Coronary artery (tissue), 2 donors: ENCODE measurements around the gene KCND3.

ENCODE experiments used
- DNase-seq: peaks from one replicate; pipeline ENCODE4 v3.0.0-alpha.2; 2017; ENCODE audit warnings: low spot score
- H3K27ac ChIP-seq, 2 donors: fragments of 200-600 bp; sonication (generic); one replicate each; pipeline ENCODE4 v1.5.1; 2016 to 2019
- H3K4me3 ChIP-seq: fragments of 200-600 bp; sonication (generic); 2 replicates; pipeline ENCODE4 v1.5.1; 2016; ENCODE audit warnings: mild to moderate bottlenecking, moderate library complexity
- TF ChIP-seq, protein P1 (sequence below): fragments of 200-600 bp; sonication (generic); IDR thresholded peaks from one replicate; pipeline ENCODE4 v1.5.1; 2019; ENCODE audit warnings: antibody characterized with exemption

Gene KCND3

DNA sequence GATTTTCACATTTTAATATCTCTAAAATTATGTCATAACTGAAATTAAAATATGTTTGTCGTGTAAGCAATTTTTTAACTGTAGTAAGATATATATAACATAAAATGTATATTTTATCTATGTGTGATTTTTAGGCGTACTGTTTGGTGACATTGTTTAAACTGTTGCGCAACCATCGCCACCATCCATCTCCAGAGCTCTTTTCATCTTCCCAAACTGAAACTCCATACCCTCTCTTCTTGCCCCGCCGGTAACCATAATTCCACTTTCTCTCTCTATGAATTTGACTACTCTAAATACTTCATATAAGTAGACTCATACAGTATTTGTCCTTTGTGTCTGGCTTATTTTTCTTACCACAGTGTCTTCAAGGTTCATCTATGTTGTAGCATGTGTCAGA lies 167.3 kb downstream of the KCND3 start:
- H3K27ac ChIP-seq = no peak overlapping the region
- TF ChIP-seq, protein P1, sequence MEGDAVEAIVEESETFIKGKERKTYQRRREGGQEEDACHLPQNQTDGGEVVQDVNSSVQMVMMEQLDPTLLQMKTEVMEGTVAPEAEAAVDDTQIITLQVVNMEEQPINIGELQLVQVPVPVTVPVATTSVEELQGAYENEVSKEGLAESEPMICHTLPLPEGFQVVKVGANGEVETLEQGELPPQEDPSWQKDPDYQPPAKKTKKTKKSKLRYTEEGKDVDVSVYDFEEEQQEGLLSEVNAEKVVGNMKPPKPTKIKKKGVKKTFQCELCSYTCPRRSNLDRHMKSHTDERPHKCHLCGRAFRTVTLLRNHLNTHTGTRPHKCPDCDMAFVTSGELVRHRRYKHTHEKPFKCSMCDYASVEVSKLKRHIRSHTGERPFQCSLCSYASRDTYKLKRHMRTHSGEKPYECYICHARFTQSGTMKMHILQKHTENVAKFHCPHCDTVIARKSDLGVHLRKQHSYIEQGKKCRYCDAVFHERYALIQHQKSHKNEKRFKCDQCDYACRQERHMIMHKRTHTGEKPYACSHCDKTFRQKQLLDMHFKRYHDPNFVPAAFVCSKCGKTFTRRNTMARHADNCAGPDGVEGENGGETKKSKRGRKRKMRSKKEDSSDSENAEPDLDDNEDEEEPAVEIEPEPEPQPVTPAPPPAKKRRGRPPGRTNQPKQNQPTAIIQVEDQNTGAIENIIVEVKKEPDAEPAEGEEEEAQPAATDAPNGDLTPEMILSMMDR = no peak
- H3K4me3 ChIP-seq = no peak overlapping the region
- no peak for DNase-seq

DNA sequence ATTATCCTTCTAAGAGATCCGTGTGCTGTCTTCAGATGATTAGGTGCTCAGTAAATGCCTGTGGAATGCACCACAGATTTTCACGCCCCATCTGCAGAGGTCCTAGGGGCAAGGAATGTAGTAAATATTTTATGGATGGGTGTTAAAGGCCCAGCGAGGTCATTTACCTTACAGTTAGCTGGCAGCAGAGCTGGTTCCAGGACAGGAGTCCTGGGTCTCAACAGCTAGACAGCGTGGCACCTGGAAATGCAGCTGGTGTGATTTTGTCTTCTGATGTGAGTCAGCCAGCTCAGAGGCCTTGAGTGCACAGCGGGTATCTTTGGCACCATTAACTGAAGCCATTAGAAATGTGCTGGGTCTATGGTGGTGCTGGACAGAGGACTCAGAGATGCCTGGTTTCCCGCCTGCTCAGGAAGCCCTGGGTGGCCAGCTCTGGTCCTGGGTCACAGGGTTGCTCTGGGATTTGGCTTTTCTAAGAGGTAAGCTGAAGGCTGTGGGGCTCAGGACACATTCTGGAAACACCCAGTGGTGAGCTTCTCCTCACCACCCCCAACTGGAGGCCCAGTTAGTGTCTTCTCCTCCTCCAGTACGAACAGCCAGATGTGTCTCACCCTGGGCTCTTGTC lies 168.2 kb downstream of the KCND3 start:
- H3K4me3 ChIP-seq = no peak overlapping the region
- no peak for DNase-seq
- no peak overlapping the region for H3K27ac ChIP-seq
- TF ChIP-seq, protein P1 = no peak

DNA sequence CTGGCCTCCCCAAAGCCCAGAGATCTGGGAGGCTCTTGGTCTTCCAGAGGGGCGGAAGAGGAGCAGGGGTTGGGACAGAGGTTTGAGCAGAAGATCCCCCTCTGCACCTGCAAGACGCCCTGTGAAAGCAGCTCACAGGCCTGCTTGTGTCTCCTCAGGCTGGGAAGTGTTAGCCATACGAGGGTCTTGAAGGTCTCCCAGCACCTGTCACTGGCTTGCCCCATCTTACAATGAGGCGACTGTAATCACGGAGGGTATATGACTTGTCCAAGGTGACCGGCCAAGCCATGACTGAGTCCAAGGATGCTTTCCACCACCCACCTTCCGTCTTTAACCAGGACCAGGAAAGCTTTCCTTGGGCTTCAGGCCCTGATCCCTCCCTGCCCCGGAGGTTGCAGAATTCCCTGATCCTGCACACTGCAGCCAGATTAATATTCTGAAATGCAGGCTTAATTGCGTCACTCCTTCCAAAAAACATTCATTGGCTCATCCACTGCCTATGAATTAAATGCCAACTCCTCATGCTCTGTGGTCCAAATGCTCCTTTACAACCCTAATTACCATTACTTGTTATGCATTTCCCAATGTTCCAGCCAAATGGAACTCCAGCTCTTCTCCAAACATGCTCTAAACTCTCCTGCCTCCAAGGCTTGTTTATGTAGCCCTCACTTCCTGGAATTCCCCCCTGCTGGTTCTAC lies 169.8 kb downstream of the KCND3 start:
- Histone ChIP-seq H3K4me3 (no peak overlapping the region), H3K27ac (no peak overlapping the region)
- TF ChIP-seq, protein P1 = no peak
- DNase-seq = no peak

DNA sequence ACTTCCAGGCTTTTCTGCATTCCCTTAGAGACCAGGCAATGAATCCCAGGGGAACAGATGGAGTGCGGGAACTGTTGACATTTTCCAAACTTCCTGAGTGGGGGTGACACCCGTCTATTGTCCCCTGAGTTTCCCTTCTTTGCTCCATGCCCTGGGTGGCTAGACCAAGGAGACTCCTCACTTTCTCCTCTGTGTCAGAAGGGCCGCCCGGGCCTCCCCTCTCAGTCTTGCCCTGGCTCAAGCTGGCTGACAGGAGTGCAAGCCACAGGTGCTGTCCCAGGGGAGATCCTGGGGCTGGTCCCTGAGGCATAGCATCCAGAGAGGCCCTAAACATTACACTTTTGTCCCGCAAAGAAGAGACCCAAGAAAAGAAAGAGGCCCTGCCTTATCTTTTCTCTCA lies 170.9 kb downstream of the KCND3 start:
- TF ChIP-seq, protein P1 = no peak
- no peak overlapping the region for H3K4me3 ChIP-seq
- H3K27ac ChIP-seq = no peak overlapping the region
- no peak for DNase-seq

DNA sequence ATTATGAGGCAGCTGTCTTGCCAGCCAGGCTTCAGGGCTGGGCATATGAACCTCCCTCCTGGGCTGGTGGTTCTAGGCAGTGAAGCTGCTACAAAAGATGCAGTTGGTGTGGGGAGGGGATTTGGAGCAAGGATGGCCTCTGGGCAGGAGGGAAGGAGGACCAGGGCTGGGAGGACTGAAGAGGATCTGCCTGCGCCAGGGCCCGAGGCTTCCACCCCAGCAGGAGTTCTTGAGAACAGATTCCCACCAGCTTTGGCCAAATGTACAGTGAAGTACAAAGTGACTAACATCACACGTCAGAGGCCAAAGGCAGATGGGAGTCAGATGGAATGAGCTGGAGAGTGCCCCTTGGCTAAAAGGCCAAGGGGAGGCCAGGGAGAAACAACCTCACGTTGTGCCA lies 171.4 kb downstream of the KCND3 start:
- Histone ChIP-seq H3K27ac (no peak overlapping the region), H3K4me3 (no peak overlapping the region)
- TF ChIP-seq, protein P1 = no peak
- DNase-seq = no peak

DNA sequence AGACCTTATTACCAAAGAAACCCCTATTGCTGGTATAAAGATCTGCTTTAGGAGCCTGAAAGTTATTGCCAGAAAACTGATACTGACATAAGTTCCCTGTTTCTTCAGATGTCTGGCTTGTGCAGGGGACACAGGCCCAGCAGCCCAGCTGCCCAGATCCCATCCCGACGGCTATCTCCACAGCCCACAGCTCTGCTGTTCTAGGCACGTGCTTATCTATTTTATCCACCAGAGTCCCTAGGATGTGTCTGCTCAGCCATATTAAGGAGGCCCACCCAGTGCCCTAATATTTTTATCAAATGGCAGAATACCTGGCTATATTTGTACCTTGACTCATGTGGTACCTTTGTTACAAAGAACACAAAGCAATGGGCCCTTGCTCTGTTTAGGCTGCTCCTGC lies 174.8 kb downstream of the KCND3 start:
- Histone ChIP-seq H3K27ac (no peak overlapping the region), H3K4me3 (no peak overlapping the region)
- DNase-seq = no peak
- TF ChIP-seq, protein P1 = no peak

DNA sequence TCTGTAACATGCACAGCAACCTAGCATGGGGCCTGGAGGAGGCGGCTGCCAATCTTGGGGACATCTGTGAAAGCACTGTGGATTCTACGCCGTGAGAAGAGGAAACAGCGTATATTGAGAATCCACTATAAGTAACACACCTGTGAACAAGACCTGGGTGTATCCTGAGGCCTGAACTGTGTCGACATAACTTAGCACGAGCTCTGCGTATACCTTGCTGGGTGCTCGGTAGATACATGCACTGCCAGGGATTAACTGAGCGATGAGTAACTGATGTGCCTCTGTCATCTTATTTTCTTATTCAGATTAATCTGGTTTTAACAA lies 175.2 kb downstream of the KCND3 start:
- no peak overlapping the region for H3K27ac ChIP-seq
- H3K4me3 ChIP-seq = no peak overlapping the region
- DNase-seq = no peak
- TF ChIP-seq, protein P1 = no peak
